SU-DHL-6 (cell line): ENCODE data around the gene MIB2.

Experiments used
- EZH2phosphoT487 ChIP-seq: fragments of 200-600 bp; sonication (generic), shearing (Covaris generic); conservative IDR thresholded peaks from 2 replicates; pipeline ENCODE4 v1.6.1; 2018; ENCODE audit warnings: mild to moderate bottlenecking, antibody characterized with exemption, low read length, moderate library complexity, mixed read lengths
- TF ChIP-seq, protein P1 (sequence below): fragments of 200-600 bp; sonication (generic); IDR thresholded peaks from one replicate; pipeline ENCODE4 v1.5.1; 2017; ENCODE audit warnings: antibody characterized with exemption, mild to moderate bottlenecking, low read length, moderate library complexity; ENCODE audit not compliant: insufficient read depth, poor library complexity, severe bottlenecking

DNA sequence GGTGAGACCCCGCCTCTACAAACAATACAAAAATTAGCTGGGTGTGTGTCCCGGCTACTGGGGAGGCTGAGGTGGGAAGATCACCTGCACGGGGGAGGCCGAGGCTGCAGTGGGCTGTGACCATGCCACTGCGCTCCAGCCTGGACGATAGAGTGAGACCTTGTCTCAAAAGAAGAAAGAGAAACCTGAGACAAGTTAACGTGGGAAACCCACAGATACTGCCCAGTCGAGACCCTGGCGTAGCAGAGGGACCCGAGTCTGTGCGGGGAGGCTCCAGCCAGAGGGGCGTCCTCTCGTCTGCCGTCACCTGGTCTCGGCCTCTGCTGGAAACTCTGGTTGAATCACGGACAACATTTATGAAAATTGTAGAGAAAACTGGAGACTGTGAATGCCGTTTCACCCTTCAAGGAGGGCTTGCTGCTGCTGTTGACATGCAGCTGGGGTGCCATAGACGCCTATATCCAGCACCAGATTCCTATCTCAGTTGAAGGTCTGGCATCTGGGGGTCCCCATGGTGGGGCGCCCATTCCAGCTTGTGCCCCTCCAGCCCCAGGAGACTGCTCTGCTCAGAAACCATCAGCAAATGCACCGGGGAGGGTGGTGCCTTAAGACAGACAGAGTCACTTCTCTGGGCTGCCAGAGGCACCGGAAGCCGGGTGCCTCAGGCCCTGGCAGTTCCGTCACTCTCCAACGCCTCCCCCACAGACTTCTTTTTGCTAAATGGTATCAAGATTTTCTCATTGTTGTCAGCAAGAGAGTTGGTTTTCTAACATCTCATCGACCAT is 57.1 kb downstream of the MIB2 start:
- TF ChIP-seq, protein P1, sequence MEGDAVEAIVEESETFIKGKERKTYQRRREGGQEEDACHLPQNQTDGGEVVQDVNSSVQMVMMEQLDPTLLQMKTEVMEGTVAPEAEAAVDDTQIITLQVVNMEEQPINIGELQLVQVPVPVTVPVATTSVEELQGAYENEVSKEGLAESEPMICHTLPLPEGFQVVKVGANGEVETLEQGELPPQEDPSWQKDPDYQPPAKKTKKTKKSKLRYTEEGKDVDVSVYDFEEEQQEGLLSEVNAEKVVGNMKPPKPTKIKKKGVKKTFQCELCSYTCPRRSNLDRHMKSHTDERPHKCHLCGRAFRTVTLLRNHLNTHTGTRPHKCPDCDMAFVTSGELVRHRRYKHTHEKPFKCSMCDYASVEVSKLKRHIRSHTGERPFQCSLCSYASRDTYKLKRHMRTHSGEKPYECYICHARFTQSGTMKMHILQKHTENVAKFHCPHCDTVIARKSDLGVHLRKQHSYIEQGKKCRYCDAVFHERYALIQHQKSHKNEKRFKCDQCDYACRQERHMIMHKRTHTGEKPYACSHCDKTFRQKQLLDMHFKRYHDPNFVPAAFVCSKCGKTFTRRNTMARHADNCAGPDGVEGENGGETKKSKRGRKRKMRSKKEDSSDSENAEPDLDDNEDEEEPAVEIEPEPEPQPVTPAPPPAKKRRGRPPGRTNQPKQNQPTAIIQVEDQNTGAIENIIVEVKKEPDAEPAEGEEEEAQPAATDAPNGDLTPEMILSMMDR = no peak
- TF ChIP-seq EZH2phosphoT487 = no peak
